ENCODE measurements around the gene HNF4A. TPM values are rescaled to one million over a fixed set of nuclear protein-coding genes. Genes with fewer than 3 reads are reported as not detected.

Gene HNF4A
- total and polyA plus RNA-seq, 2 of the 13 experiments (the other 11 are each of a cell fraction or from before 2014, with no cell fraction given), result 80.9 to 169 TPM

GRCh38 chr20:44334709-44335108 lies 20.8 kb upstream of the HNF4A start (continued):
- no peak for TF ChIP-seq ZNF770 (CRISPR knock-in tag; IDR thresholded peaks at IDR 0.05)
- no peak for TF ChIP-seq TGIF2 (CRISPR knock-in tag; IDR thresholded peaks at IDR 0.05)
- TF ChIP-seq BRCA1 (CRISPR knock-in tag; IDR thresholded peaks at IDR 0.05), result no peak
- peak; percentile 56; the same call in 1 of the 2 replicates for TF ChIP-seq SOX6 (IDR thresholded peaks at IDR 0.05)
- no peak for TF ChIP-seq SOX6 (CRISPR knock-in tag; IDR thresholded peaks at IDR 0.05)
- TF ChIP-seq CCAR2 (optimal IDR thresholded peaks at IDR 0.05; ENCODE audit: low read depth, low read length), result no peak
- TF ChIP-seq, protein P1, sequence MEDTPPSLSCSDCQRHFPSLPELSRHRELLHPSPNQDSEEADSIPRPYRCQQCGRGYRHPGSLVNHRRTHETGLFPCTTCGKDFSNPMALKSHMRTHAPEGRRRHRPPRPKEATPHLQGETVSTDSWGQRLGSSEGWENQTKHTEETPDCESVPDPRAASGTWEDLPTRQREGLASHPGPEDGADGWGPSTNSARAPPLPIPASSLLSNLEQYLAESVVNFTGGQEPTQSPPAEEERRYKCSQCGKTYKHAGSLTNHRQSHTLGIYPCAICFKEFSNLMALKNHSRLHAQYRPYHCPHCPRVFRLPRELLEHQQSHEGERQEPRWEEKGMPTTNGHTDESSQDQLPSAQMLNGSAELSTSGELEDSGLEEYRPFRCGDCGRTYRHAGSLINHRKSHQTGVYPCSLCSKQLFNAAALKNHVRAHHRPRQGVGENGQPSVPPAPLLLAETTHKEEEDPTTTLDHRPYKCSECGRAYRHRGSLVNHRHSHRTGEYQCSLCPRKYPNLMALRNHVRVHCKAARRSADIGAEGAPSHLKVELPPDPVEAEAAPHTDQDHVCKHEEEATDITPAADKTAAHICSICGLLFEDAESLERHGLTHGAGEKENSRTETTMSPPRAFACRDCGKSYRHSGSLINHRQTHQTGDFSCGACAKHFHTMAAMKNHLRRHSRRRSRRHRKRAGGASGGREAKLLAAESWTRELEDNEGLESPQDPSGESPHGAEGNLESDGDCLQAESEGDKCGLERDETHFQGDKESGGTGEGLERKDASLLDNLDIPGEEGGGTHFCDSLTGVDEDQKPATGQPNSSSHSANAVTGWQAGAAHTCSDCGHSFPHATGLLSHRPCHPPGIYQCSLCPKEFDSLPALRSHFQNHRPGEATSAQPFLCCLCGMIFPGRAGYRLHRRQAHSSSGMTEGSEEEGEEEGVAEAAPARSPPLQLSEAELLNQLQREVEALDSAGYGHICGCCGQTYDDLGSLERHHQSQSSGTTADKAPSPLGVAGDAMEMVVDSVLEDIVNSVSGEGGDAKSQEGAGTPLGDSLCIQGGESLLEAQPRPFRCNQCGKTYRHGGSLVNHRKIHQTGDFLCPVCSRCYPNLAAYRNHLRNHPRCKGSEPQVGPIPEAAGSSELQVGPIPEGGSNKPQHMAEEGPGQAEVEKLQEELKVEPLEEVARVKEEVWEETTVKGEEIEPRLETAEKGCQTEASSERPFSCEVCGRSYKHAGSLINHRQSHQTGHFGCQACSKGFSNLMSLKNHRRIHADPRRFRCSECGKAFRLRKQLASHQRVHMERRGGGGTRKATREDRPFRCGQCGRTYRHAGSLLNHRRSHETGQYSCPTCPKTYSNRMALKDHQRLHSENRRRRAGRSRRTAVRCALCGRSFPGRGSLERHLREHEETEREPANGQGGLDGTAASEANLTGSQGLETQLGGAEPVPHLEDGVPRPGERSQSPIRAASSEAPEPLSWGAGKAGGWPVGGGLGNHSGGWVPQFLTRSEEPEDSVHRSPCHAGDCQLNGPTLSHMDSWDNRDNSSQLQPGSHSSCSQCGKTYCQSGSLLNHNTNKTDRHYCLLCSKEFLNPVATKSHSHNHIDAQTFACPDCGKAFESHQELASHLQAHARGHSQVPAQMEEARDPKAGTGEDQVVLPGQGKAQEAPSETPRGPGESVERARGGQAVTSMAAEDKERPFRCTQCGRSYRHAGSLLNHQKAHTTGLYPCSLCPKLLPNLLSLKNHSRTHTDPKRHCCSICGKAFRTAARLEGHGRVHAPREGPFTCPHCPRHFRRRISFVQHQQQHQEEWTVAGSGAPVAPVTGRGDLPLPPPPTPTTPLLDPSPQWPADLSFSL (CRISPR knock-in tag; IDR thresholded peaks at IDR 0.05), result peak; percentile 58; the same call in 1 of the 2 replicates
- TF ChIP-seq RAD51 (IDR thresholded peaks at IDR 0.05; ENCODE audit: borderline replicate concordance), result 0 out of 2 replicates have a peak, but pooled peaks have one; percentile 13
- TF ChIP-seq, protein P2, sequence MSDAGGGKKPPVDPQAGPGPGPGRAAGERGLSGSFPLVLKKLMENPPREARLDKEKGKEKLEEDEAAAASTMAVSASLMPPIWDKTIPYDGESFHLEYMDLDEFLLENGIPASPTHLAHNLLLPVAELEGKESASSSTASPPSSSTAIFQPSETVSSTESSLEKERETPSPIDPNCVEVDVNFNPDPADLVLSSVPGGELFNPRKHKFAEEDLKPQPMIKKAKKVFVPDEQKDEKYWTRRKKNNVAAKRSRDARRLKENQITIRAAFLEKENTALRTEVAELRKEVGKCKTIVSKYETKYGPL (CRISPR knock-in tag; IDR thresholded peaks at IDR 0.05), result no peak
- TF ChIP-seq SMAD3 (CRISPR knock-in tag; IDR thresholded peaks at IDR 0.05), result no peak
- no peak for TF ChIP-seq KLF13 (CRISPR knock-in tag; IDR thresholded peaks at IDR 0.05)
- no peak for TF ChIP-seq HOXA5 (CRISPR knock-in tag; IDR thresholded peaks at IDR 0.05)
- TF ChIP-seq MNT (IDR thresholded peaks at IDR 0.05), result 0 out of 2 replicates have a peak, but pooled peaks have one; percentile 4
- TF ChIP-seq, protein P3, sequence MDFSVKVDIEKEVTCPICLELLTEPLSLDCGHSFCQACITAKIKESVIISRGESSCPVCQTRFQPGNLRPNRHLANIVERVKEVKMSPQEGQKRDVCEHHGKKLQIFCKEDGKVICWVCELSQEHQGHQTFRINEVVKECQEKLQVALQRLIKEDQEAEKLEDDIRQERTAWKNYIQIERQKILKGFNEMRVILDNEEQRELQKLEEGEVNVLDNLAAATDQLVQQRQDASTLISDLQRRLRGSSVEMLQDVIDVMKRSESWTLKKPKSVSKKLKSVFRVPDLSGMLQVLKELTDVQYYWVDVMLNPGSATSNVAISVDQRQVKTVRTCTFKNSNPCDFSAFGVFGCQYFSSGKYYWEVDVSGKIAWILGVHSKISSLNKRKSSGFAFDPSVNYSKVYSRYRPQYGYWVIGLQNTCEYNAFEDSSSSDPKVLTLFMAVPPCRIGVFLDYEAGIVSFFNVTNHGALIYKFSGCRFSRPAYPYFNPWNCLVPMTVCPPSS (IDR thresholded peaks at IDR 0.05), result no peak
- no peak for TF ChIP-seq THAP9 (CRISPR knock-in tag; IDR thresholded peaks at IDR 0.05; ENCODE audit: borderline replicate concordance)
- no peak for TF ChIP-seq RELA (CRISPR knock-in tag; IDR thresholded peaks at IDR 0.05)
